HEK293 (cell line): ENCODE data around the gene ZCCHC8.

Source experiments
- GLIS1 ChIP-seq: fragments of 450-650 bp; formaldehyde crosslinking; IDR thresholded peaks from 2 replicates; pipeline ENCODE4 v1.5.1; 2016; ENCODE audit warnings: missing biosample characterization, missing genetic modification characterization
- KLF1 ChIP-seq: fragments of 450-650 bp; formaldehyde crosslinking; IDR thresholded peaks from 2 replicates; pipeline ENCODE4 v1.5.1; 2016; ENCODE audit warnings: missing biosample characterization, missing genetic modification characterization
- KLF7 ChIP-seq: fragments of 450-650 bp; formaldehyde crosslinking; IDR thresholded peaks from 2 replicates; pipeline ENCODE4 v1.5.1; 2016; ENCODE audit warnings: missing biosample characterization, missing genetic modification characterization, borderline replicate concordance
- MZF1 ChIP-seq: fragments of 450-650 bp; formaldehyde crosslinking; IDR thresholded peaks from 2 replicates; pipeline ENCODE4 v1.5.1; 2017; ENCODE audit warnings: missing biosample characterization, missing genetic modification characterization, borderline replicate concordance
- SCRT2 ChIP-seq: fragments of 450-650 bp; formaldehyde crosslinking; IDR thresholded peaks from 2 replicates; pipeline ENCODE4 v1.5.1; 2016; ENCODE audit warnings: missing biosample characterization, missing genetic modification characterization
- SP7 ChIP-seq: fragments of 450-650 bp; formaldehyde crosslinking; IDR thresholded peaks from 2 replicates; pipeline ENCODE4 v1.5.1; 2016; ENCODE audit warnings: missing biosample characterization, missing genetic modification characterization
- YY1 ChIP-seq: fragments of 450-650 bp; formaldehyde crosslinking; IDR thresholded peaks from 2 replicates; pipeline ENCODE4 v1.5.1; 2018; ENCODE audit warnings: missing biosample characterization, missing genetic modification characterization
- ZBTB11 ChIP-seq: fragments of 450-650 bp; formaldehyde crosslinking; conservative IDR thresholded peaks from 2 replicates; pipeline ENCODE4 v1.5.1; 2016; ENCODE audit warnings: low read depth, missing biosample characterization, missing genetic modification characterization
- ZBTB21 ChIP-seq: fragments of 450-650 bp; formaldehyde crosslinking; IDR thresholded peaks from 2 replicates; pipeline ENCODE4 v1.5.1; 2017; ENCODE audit warnings: missing biosample characterization, missing genetic modification characterization
- ZBTB8A ChIP-seq: fragments of 450-650 bp; formaldehyde crosslinking; IDR thresholded peaks from 2 replicates; pipeline ENCODE4 v1.5.1; 2016; ENCODE audit warnings: missing biosample characterization, missing genetic modification characterization
- ZNF223 ChIP-seq: fragments of 450-650 bp; formaldehyde crosslinking; IDR thresholded peaks from 2 replicates; pipeline ENCODE4 v1.5.1; 2016; ENCODE audit warnings: missing biosample characterization, missing genetic modification characterization
- ZNF266 ChIP-seq: fragments of 450-650 bp; formaldehyde crosslinking; IDR thresholded peaks from 2 replicates; pipeline ENCODE4 v1.5.1; 2016; ENCODE audit warnings: missing biosample characterization, missing genetic modification characterization, low read depth
- ZNF292 ChIP-seq: fragments of 450-650 bp; formaldehyde crosslinking; IDR thresholded peaks from 2 replicates; pipeline ENCODE4 v1.5.1; 2016; ENCODE audit warnings: low read depth, missing biosample characterization, missing genetic modification characterization, borderline replicate concordance
- ZNF335 ChIP-seq: fragments of 450-650 bp; formaldehyde crosslinking; conservative IDR thresholded peaks from 2 replicates; pipeline ENCODE4 v1.5.1; 2016; ENCODE audit warnings: missing biosample characterization, missing genetic modification characterization
- ZNF341 ChIP-seq: fragments of 450-650 bp; formaldehyde crosslinking; IDR thresholded peaks from 2 replicates; pipeline ENCODE4; 2016; ENCODE audit warnings: low read depth, missing biosample characterization, missing genetic modification characterization
- ZNF391 ChIP-seq: fragments of 450-650 bp; formaldehyde crosslinking; IDR thresholded peaks from 2 replicates; pipeline ENCODE4 v1.5.1; 2016; ENCODE audit warnings: low read depth, missing biosample characterization, missing genetic modification characterization, borderline replicate concordance
- ZNF404 ChIP-seq: fragments of 450-650 bp; formaldehyde crosslinking; IDR thresholded peaks from 2 replicates; pipeline ENCODE4 v1.5.1; 2017; ENCODE audit warnings: missing biosample characterization, missing genetic modification characterization
- ZNF433 ChIP-seq: fragments of 450-650 bp; formaldehyde crosslinking; IDR thresholded peaks from 2 replicates; pipeline ENCODE4 v1.5.1; 2016; ENCODE audit warnings: missing biosample characterization, missing genetic modification characterization, low read depth
- ZNF555 ChIP-seq: fragments of 450-650 bp; formaldehyde crosslinking; conservative IDR thresholded peaks from 2 replicates; pipeline ENCODE4 v1.5.1; 2017; ENCODE audit warnings: missing biosample characterization, mild to moderate bottlenecking, missing genetic modification characterization, inconsistent platforms
- ZNF558 ChIP-seq: fragments of 450-650 bp; formaldehyde crosslinking; IDR thresholded peaks from 2 replicates; pipeline ENCODE4 v1.5.1; 2016; ENCODE audit warnings: missing biosample characterization, missing genetic modification characterization
- ZNF623 ChIP-seq: fragments of 450-650 bp; formaldehyde crosslinking; IDR thresholded peaks from 2 replicates; pipeline ENCODE4 v1.5.1; 2016; ENCODE audit warnings: missing biosample characterization, missing genetic modification characterization
- ZNF629 ChIP-seq: fragments of 450-650 bp; formaldehyde crosslinking; IDR thresholded peaks from 2 replicates; pipeline ENCODE4 v1.5.1; 2017; ENCODE audit warnings: missing biosample characterization, missing genetic modification characterization
- ZNF664 ChIP-seq: fragments of 450-650 bp; formaldehyde crosslinking; IDR thresholded peaks from 2 replicates; pipeline ENCODE4 v1.5.1; 2016; ENCODE audit warnings: missing biosample characterization, missing genetic modification characterization
- ZNF670 ChIP-seq: fragments of 450-650 bp; formaldehyde crosslinking; IDR thresholded peaks from 2 replicates; pipeline ENCODE4 v1.5.1; 2016; ENCODE audit warnings: missing biosample characterization, missing genetic modification characterization, low read depth
- ZNF701 ChIP-seq: fragments of 450-650 bp; formaldehyde crosslinking; IDR thresholded peaks from 2 replicates; pipeline ENCODE4 v1.5.1; 2016; ENCODE audit warnings: missing biosample characterization, missing genetic modification characterization
- ZSCAN30 ChIP-seq: fragments of 450-650 bp; IDR thresholded peaks from 2 replicates; pipeline ENCODE4 v1.5.1; 2018; ENCODE audit warnings: missing biosample characterization, mild to moderate bottlenecking, missing genetic modification characterization, moderate library complexity
- ZXDB ChIP-seq: fragments of 450-650 bp; formaldehyde crosslinking; IDR thresholded peaks from 2 replicates; pipeline ENCODE4 v1.5.1; 2016; ENCODE audit warnings: missing biosample characterization, missing genetic modification characterization
- TF ChIP-seq, protein P1 (sequence below): fragments of 450-650 bp; formaldehyde crosslinking; IDR thresholded peaks from 2 replicates; pipeline ENCODE4 v1.5.1; 2016; ENCODE audit warnings: missing biosample characterization, missing genetic modification characterization
- TF ChIP-seq, protein P2 (sequence below): fragments of 450-650 bp; formaldehyde crosslinking; IDR thresholded peaks from 2 replicates; pipeline ENCODE4; 2016; ENCODE audit warnings: missing biosample characterization, missing genetic modification characterization
- TF ChIP-seq, protein P3 (sequence below): fragments of 450-650 bp; formaldehyde crosslinking; IDR thresholded peaks from 2 replicates; pipeline ENCODE4 v1.5.1; 2017; ENCODE audit warnings: missing biosample characterization, missing genetic modification characterization

ZCCHC8 gene

DNA sequence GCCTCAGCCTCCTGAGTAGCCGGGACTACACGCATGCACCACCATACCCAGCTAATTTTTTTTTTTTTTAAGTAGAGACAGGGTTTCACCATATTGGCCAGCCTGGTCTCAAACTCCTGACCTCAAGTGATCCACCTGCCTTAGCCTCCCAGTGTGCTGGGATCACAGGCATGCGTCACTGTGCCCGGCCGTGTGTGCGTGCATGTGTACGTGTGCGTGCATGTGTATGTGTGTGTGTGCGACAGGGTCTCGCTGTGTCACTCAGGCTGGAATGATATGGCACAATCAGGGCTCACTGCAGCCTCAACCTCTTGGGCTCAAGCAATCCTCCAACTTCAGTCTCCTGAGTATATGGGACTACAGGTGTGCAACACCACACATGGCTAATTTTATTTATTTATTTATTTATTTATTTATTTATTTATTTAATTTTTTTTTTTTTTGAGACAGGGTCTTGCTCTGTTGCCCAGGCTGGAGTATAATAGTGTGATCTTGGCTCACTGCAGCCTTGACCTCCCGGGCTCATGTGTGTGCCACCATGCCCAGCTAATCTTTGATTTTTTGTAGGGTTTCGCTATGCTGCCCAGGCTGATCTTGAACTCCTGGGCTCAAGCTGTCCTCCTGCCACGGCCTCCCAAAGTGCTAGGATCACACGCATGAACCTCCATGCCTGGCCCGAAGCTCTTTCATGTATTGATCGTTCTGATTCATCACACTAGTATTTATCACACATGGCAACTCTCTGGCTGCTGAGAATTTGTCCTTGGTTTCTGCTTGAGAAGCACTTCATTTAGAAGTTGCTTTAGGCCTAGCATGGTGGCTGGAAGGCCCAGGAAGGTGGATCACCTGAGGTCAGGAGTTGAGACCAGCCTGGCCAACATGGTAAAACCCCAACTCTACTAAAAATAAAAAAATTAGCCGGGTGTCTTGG, 42.4 kb downstream of the ZCCHC8 start (continued):
- TF ChIP-seq ZNF404, result 0 out of 2 replicates have a peak, but pooled peaks have one; percentile 22
- TF ChIP-seq ZNF341 (tag by site-specific recombination), result peak; percentile 41; the same call in 1 of the 2 replicates
- TF ChIP-seq KLF7, result peak; percentile 54; the same call in 1 of the 2 replicates
- no peak for TF ChIP-seq YY1
- TF ChIP-seq ZBTB8A (tag by site-specific recombination), result peak; percentile 85
- TF ChIP-seq, protein P1, sequence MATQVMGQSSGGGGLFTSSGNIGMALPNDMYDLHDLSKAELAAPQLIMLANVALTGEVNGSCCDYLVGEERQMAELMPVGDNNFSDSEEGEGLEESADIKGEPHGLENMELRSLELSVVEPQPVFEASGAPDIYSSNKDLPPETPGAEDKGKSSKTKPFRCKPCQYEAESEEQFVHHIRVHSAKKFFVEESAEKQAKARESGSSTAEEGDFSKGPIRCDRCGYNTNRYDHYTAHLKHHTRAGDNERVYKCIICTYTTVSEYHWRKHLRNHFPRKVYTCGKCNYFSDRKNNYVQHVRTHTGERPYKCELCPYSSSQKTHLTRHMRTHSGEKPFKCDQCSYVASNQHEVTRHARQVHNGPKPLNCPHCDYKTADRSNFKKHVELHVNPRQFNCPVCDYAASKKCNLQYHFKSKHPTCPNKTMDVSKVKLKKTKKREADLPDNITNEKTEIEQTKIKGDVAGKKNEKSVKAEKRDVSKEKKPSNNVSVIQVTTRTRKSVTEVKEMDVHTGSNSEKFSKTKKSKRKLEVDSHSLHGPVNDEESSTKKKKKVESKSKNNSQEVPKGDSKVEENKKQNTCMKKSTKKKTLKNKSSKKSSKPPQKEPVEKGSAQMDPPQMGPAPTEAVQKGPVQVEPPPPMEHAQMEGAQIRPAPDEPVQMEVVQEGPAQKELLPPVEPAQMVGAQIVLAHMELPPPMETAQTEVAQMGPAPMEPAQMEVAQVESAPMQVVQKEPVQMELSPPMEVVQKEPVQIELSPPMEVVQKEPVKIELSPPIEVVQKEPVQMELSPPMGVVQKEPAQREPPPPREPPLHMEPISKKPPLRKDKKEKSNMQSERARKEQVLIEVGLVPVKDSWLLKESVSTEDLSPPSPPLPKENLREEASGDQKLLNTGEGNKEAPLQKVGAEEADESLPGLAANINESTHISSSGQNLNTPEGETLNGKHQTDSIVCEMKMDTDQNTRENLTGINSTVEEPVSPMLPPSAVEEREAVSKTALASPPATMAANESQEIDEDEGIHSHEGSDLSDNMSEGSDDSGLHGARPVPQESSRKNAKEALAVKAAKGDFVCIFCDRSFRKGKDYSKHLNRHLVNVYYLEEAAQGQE (tag by site-specific recombination), result peak; percentile 82
- peak; percentile 78 for TF ChIP-seq ZXDB
- TF ChIP-seq, protein P2, sequence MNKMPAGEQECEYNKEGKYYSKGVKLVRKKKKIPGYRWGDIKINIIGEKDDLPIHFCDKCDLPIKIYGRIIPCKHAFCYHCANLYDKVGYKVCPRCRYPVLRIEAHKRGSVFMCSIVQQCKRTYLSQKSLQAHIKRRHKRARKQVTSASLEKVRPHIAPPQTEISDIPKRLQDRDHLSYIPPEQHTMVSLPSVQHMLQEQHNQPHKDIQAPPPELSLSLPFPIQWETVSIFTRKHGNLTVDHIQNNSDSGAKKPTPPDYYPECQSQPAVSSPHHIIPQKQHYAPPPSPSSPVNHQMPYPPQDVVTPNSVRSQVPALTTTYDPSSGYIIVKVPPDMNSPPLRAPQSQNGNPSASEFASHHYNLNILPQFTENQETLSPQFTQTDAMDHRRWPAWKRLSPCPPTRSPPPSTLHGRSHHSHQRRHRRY (tag by site-specific recombination), result no peak
- TF ChIP-seq ZNF555 (tag by site-specific recombination), result peak; percentile 84
- TF ChIP-seq ZNF391, result no peak
- TF ChIP-seq GLIS1 (tag by site-specific recombination), result no peak
- peak; percentile 88 for TF ChIP-seq ZNF292
- no peak for TF ChIP-seq ZNF701 (tag by site-specific recombination)
- TF ChIP-seq SCRT2 (tag by site-specific recombination), result peak; percentile 37
- TF ChIP-seq ZNF629 (tag by site-specific recombination), result peak; percentile 71
- 0 out of 2 replicates have a peak, but pooled peaks have one; percentile 44 for TF ChIP-seq ZNF266
- peak; percentile 72 for TF ChIP-seq ZBTB21 (tag by site-specific recombination)
- TF ChIP-seq MZF1, result peak; percentile 37; the same call in 1 of the 2 replicates
- no peak for TF ChIP-seq ZNF670
- TF ChIP-seq ZNF558, result peak; percentile 87
- peak; percentile 91 for TF ChIP-seq ZNF433 (tag by site-specific recombination)
- peak; percentile 83 for TF ChIP-seq ZBTB11 (tag by site-specific recombination)
- TF ChIP-seq ZNF223, result no peak
- TF ChIP-seq ZNF664 (tag by site-specific recombination), result peak; percentile 77
- no peak for TF ChIP-seq SP7 (tag by site-specific recombination)
- TF ChIP-seq ZNF623, result peak; percentile 82
- TF ChIP-seq ZSCAN30 (tag by site-specific recombination), result no peak
- no peak for TF ChIP-seq ZNF335 (tag by site-specific recombination)
- TF ChIP-seq, protein P3, sequence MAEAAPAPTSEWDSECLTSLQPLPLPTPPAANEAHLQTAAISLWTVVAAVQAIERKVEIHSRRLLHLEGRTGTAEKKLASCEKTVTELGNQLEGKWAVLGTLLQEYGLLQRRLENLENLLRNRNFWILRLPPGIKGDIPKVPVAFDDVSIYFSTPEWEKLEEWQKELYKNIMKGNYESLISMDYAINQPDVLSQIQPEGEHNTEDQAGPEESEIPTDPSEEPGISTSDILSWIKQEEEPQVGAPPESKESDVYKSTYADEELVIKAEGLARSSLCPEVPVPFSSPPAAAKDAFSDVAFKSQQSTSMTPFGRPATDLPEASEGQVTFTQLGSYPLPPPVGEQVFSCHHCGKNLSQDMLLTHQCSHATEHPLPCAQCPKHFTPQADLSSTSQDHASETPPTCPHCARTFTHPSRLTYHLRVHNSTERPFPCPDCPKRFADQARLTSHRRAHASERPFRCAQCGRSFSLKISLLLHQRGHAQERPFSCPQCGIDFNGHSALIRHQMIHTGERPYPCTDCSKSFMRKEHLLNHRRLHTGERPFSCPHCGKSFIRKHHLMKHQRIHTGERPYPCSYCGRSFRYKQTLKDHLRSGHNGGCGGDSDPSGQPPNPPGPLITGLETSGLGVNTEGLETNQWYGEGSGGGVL (tag by site-specific recombination), result no peak
- TF ChIP-seq KLF1, result no peak
